Measurements from ENCODE around the gene COA6.

DNA sequence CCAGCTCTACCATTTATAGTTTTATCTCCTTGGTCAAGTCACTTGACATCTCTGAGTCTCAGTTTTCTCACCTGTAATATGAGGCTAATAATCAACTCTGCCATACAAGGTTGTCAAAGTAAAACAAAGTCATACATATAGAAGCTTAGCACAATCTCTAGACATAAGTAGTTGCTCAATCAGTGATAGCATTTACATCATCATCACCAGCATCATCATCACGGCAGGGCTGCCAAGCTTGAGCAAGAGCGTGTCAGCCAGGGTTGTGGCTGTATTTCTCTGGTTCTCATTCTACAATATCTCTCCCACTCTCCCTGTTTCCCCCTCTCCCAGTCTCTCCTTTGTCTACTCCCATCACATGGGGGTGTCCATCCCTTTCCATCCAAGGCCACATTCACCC is 41.7 kb upstream of the COA6 start:
- TF ChIP-seq RELA (CRISPR knock-in tag; IDR thresholded peaks at IDR 0.05; ENCODE audit: borderline replicate concordance) = no peak
- TF ChIP-seq, protein P1, sequence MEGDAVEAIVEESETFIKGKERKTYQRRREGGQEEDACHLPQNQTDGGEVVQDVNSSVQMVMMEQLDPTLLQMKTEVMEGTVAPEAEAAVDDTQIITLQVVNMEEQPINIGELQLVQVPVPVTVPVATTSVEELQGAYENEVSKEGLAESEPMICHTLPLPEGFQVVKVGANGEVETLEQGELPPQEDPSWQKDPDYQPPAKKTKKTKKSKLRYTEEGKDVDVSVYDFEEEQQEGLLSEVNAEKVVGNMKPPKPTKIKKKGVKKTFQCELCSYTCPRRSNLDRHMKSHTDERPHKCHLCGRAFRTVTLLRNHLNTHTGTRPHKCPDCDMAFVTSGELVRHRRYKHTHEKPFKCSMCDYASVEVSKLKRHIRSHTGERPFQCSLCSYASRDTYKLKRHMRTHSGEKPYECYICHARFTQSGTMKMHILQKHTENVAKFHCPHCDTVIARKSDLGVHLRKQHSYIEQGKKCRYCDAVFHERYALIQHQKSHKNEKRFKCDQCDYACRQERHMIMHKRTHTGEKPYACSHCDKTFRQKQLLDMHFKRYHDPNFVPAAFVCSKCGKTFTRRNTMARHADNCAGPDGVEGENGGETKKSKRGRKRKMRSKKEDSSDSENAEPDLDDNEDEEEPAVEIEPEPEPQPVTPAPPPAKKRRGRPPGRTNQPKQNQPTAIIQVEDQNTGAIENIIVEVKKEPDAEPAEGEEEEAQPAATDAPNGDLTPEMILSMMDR (IDR thresholded peaks at IDR 0.05) = no peak
- TF ChIP-seq, protein P2, sequence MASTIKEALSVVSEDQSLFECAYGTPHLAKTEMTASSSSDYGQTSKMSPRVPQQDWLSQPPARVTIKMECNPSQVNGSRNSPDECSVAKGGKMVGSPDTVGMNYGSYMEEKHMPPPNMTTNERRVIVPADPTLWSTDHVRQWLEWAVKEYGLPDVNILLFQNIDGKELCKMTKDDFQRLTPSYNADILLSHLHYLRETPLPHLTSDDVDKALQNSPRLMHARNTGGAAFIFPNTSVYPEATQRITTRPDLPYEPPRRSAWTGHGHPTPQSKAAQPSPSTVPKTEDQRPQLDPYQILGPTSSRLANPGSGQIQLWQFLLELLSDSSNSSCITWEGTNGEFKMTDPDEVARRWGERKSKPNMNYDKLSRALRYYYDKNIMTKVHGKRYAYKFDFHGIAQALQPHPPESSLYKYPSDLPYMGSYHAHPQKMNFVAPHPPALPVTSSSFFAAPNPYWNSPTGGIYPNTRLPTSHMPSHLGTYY (CRISPR knock-in tag; IDR thresholded peaks at IDR 0.05) = no peak

Measured in WTC11 (cell line).